HG03139 (cell line): ENCODE results near the gene SMARCC2.
"Not testable (repeated sequence)": the region's sequence is repeated elsewhere in the genome, so short reads cannot be mapped to it uniquely, and the experiment has no call there.

ENCODE experiments used
- ATAC-seq: cut with Tn5 transposase; IDR thresholded peaks from one replicate; pipeline ENCODE4 v1.9.1; 2021; ENCODE audit not compliant: unreplicated experiment

Gene SMARCC2

GRCh38 chr12:56165369-56165768, 23.9 kb downstream of the SMARCC2 start:
- ATAC-seq, result no peak

- no peak for ATAC-seq
These were observed 24.9 kb downstream of the SMARCC2 start for GRCh38 chr12:56164345-56164729.

GRCh38 chr12:56163533-56164344, 25.5 kb downstream of the SMARCC2 start:
- ATAC-seq, result no peak

- ATAC-seq, result no peak
These were observed 26.6 kb downstream of the SMARCC2 start for GRCh38 chr12:56162468-56163290.

GRCh38 chr12:56161690-56162351, 27.5 kb downstream of the SMARCC2 start:
- no peak for ATAC-seq

- ATAC-seq, result no peak
These were observed 28.2 kb downstream of the SMARCC2 start for GRCh38 chr12:56160894-56161689.

GRCh38 chr12:56160193-56160763, 29.0 kb downstream of the SMARCC2 start:
- ATAC-seq, result no peak

GRCh38 chr12:56159482-56160192, 29.6 kb downstream of the SMARCC2 start:
- no peak for ATAC-seq

GRCh38 chr12:56158926-56159461, 30.3 kb downstream of the SMARCC2 start:
- no peak for ATAC-seq

GRCh38 chr12:56158029-56158925, 31.0 kb downstream of the SMARCC2 start, which contains the start of gene MYL6:
Gene MYL6, plus strand, starts transcription at chr12:56158359. Its CDS starts 43 bp downstream, at chr12:56158402.
- peak; percentile 71 for ATAC-seq

GRCh38 chr12:56157201-56158028, 31.9 kb downstream of the SMARCC2 start:
- peak; percentile 26 for ATAC-seq

GRCh38 chr12:56156464-56157200, 32.7 kb downstream of the SMARCC2 start:
- ATAC-seq, result not testable (repeated sequence)

GRCh38 chr12:56155256-56155845, 33.9 kb downstream of the SMARCC2 start:
- ATAC-seq, result no peak

GRCh38 chr12:56154818-56155217, 34.5 kb downstream of the SMARCC2 start:
- no peak for ATAC-seq

GRCh38 chr12:56154246-56154771, 35.0 kb downstream of the SMARCC2 start:
- ATAC-seq, result no peak

GRCh38 chr12:56153678-56154065, 35.6 kb downstream of the SMARCC2 start:
- ATAC-seq, result no peak
